Testis (tissue), 3 donors: ENCODE measurements around the gene RYR1. TPM values are rescaled to one million over a fixed set of nuclear protein-coding genes. Genes with fewer than 3 reads are reported as not detected.
"Not testable (repeated sequence)": the region's sequence is repeated elsewhere in the genome, so short reads cannot be mapped to it uniquely, and the experiment has no call there.

Source experiments
- DNase-seq: peaks from one replicate; pipeline ENCODE4 v3.0.0-alpha.2; 2019
- H3K27ac ChIP-seq, 2 donors: fragments of 200-600 bp; sonication (generic); one replicate each; pipeline ENCODE4 v1.5.1; 2019
- H3K27me3 ChIP-seq: fragments of 200-600 bp; sonication (generic); one replicate; pipeline ENCODE4 v1.5.1; 2019
- H3K36me3 ChIP-seq: fragments of 200-600 bp; sonication (generic); one replicate; pipeline ENCODE4 v1.5.1; 2017; ENCODE audit warnings: low read depth; ENCODE audit errors: missing control alignments
- H3K4me1 ChIP-seq: fragments of 200-600 bp; sonication (generic); one replicate; pipeline ENCODE4 v1.5.1; 2019
- H3K4me3 ChIP-seq, 2 donors: fragments of 200-600 bp; sonication (generic); one replicate each; pipeline ENCODE4 v1.5.1; 2017 to 2019
- H3K9me3 ChIP-seq: fragments of 200-600 bp; sonication (generic); one replicate; pipeline ENCODE4 v1.5.1; 2017
- CTCF ChIP-seq, 3 experiments: fragments of 450-650 bp in 2 of 3; fragments of 200-600 bp in 1 of 3; sonication (generic) in 1 of 3; IDR thresholded peaks; one replicate each; pipeline ENCODE4 v1.5.1; 2016 to 2019; ENCODE audit warnings: antibody characterized with exemption in 3 of 3, mild to moderate bottlenecking in 2 of 3, moderate library complexity in 1 of 3
- POLR2A ChIP-seq: fragments of 450-650 bp; IDR thresholded peaks from one replicate; pipeline ENCODE4 v1.6.1; 2017; ENCODE audit warnings: antibody characterized with exemption, mild to moderate bottlenecking, moderate library complexity
- WGBS, 2 donors: methylation state at CpG; one replicate each; pipeline ENCODE4 v1.1.5; 2018; 5-methylcytosine and 5-hydroxymethylcytosine counted together
- intact Hi-C: fragments of 100-400 bp; cut with DNase I; formaldehyde crosslinking; loops from one replicate; pipeline ENCODE4 v1.15.1; 2023; ENCODE audit warnings: low total_unique reads
- polyA plus RNA-seq: library from polyadenylated mRNA; stranded (reverse); fragments of 350-450 nt; fragmentation: Illumina TruSeq; extraction: RNeasy Lipid Tissue Mini Kit (QIAGEN cat#74804); gene quantifications from one replicate; pipeline ENCODE4 v1.2.3, GENCODE V29; 2014; ENCODE audit warnings: low read depth, low replicate concordance; ENCODE audit not compliant: insufficient read depth
- total RNA-seq, 2 donors: library from RNA; depleted of rRNA; stranded (reverse); fragments of >200 nt; gene quantifications; one replicate each; pipeline ENCODE4 v1.2.3, GENCODE V29; 2016

Gene RYR1
- total and polyA plus RNA-seq, 3 donors from 2014 or later: 11.8 to 26.1 (median 15.6) TPM

GRCh38 chr19:38488776-38489481 is 55.4 kb downstream of the RYR1 start:
- no peaks in the 10 kb centered on the region for H3K36me3 ChIP-seq
- H3K4me1 ChIP-seq: no peaks in the 10 kb centered on the region
- H3K4me3 ChIP-seq: no peak overlapping the region
- 85 to 88% methylated on average over 9 of the region's 9 CpGs for WGBS, 2 donors
- no peak for DNase-seq
- TF ChIP-seq POLR2A (no peak), CTCF (IDR thresholded peaks at IDR 0.05) (no peak)
- H3K27ac ChIP-seq: no peak overlapping the region
- intact Hi-C loops: no loop called here
- H3K9me3 ChIP-seq: no peaks in the 10 kb centered on the region
- H3K27me3 ChIP-seq: no peaks in the 10 kb centered on the region

GRCh38 chr19:38490861-38491260 is 57.4 kb downstream of the RYR1 start:
- no peak for DNase-seq
- intact Hi-C loops: no loop called here

GRCh38 chr19:38492181-38492813 is 58.8 kb downstream of the RYR1 start:
- H3K4me1 ChIP-seq: no peaks in the 10 kb centered on the region
- no peak for DNase-seq
- intact Hi-C loops: no loop called here
- no peaks in the 10 kb centered on the region for H3K36me3 ChIP-seq
- no peak overlapping the region for H3K4me3 ChIP-seq
- no peaks in the 10 kb centered on the region for H3K9me3 ChIP-seq
- TF ChIP-seq POLR2A (no peak), CTCF (IDR thresholded peaks at IDR 0.05) (no peak)
- no peak overlapping the region for H3K27ac ChIP-seq
- 76 to 87% methylated on average over 9 of the region's 9 CpGs for WGBS, 2 donors
- H3K27me3 ChIP-seq: no peaks in the 10 kb centered on the region

More at GRCh38 chr19:38490861-38491260, 57.4 kb downstream of the RYR1 start:
- no peaks in the 10 kb centered on the region for H3K9me3 ChIP-seq
- H3K4me1 ChIP-seq: no peaks in the 10 kb centered on the region
- no peak for TF ChIP-seq CTCF (IDR thresholded peaks at IDR 0.05)
- no peak for TF ChIP-seq POLR2A
- no peak overlapping the region for H3K4me3 ChIP-seq
- H3K36me3 ChIP-seq: no peaks in the 10 kb centered on the region
- no peak overlapping the region for H3K27ac ChIP-seq
- no peaks in the 10 kb centered on the region for H3K27me3 ChIP-seq
- 94 to 98% methylated on average over 2 of the region's 2 CpGs for WGBS, 2 donors

- 79 to 92% methylated on average over 13 to 21 of the region's 21 CpGs for WGBS, 2 donors
- H3K27ac ChIP-seq: no peak overlapping the region
- intact Hi-C loops: no loop called here
- H3K9me3 ChIP-seq: no peaks in the 10 kb centered on the region
- DNase-seq: no peak
- H3K4me3 ChIP-seq: no peak overlapping the region
- no peaks in the 10 kb centered on the region for H3K36me3 ChIP-seq
- H3K4me1 ChIP-seq: peaks cover 16% of the 10 kb centered on the region
- no peaks in the 10 kb centered on the region for H3K27me3 ChIP-seq
- no peak for TF ChIP-seq CTCF (IDR thresholded peaks at IDR 0.05)
- no peak for TF ChIP-seq POLR2A
These were observed 60.9 kb downstream of the RYR1 start for GRCh38 chr19:38494379-38494778.

GRCh38 chr19:38495375-38495774 is 61.9 kb downstream of the RYR1 start:
- H3K27ac ChIP-seq, H3K4me3 ChIP-seq, H3K27me3 ChIP-seq, H3K36me3 ChIP-seq, H3K9me3 ChIP-seq, intact Hi-C loops, DNase-seq: not testable (repeated sequence)
- 93 to 94% methylated on average over 2 of the region's 2 CpGs for WGBS, 2 donors
- H3K4me1 ChIP-seq: peaks cover 16% of the 10 kb centered on the region
